Peyer's patch (tissue), 4 donors: ENCODE measurements around the gene DCK.

ENCODE experiments used
- CTCF ChIP-seq, 6 experiments: fragments of 450-650 bp in 4 of 6; fragments of 200-600 bp in 2 of 6; sonication (generic) in 1 of 6; IDR thresholded peaks; one replicate each; pipeline ENCODE4 v1.5.1; 2017 to 2019; ENCODE audit warnings: antibody characterized with exemption in 6 of 6, mild to moderate bottlenecking in 3 of 6, moderate library complexity in 1 of 6
- POLR2A ChIP-seq, 2 donors: fragments of 450-650 bp; IDR thresholded peaks; one replicate each; pipeline ENCODE4 v1.5.1; 2017; ENCODE audit warnings: antibody characterized with exemption in 2 of 2, mild to moderate bottlenecking in 2 of 2, moderate library complexity in 2 of 2

GRCh38 chr4:71027611-71028010 is 34.2 kb downstream of the DCK start:
- TF ChIP-seq CTCF (IDR thresholded peaks at IDR 0.05) = no peak
- TF ChIP-seq POLR2A (IDR thresholded peaks at IDR 0.05) = no peak
